ENCODE measurements around the gene BCAS3.

BCAS3 gene

DNA sequence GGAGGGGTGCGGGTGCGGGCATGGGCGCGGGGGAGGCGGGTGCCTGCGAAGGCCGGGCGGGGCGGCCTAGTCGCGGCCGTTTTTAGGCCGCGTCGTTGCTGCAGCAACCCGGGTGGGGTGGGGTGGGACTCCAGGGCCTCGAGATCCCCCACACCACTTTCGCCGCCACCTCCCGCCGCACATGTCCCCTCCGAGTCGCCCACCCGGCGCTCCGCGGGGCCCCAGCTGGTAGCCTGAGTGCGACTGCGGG lies 733.3 kb downstream of the BCAS3 start:
- TF ChIP-seq, protein P1, sequence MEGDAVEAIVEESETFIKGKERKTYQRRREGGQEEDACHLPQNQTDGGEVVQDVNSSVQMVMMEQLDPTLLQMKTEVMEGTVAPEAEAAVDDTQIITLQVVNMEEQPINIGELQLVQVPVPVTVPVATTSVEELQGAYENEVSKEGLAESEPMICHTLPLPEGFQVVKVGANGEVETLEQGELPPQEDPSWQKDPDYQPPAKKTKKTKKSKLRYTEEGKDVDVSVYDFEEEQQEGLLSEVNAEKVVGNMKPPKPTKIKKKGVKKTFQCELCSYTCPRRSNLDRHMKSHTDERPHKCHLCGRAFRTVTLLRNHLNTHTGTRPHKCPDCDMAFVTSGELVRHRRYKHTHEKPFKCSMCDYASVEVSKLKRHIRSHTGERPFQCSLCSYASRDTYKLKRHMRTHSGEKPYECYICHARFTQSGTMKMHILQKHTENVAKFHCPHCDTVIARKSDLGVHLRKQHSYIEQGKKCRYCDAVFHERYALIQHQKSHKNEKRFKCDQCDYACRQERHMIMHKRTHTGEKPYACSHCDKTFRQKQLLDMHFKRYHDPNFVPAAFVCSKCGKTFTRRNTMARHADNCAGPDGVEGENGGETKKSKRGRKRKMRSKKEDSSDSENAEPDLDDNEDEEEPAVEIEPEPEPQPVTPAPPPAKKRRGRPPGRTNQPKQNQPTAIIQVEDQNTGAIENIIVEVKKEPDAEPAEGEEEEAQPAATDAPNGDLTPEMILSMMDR (IDR thresholded peaks at IDR 0.05; ENCODE audit: poor library complexity, severe bottlenecking) = no peak
- Histone ChIP-seq H3K4me3 (ENCODE audit: severe bottlenecking) (peak overlapping the region; percentile 42), H3K27ac (ENCODE audit: poor library complexity, severe bottlenecking) (no peak overlapping the region), H3K27me3 (ENCODE audit: insufficient read depth, poor library complexity, severe bottlenecking) (no peaks in the 10 kb centered on the region), H3K9me3 (ENCODE audit: severe bottlenecking) (no peaks in the 10 kb centered on the region), H3K4me1 (ENCODE audit: insufficient read depth, poor library complexity, severe bottlenecking) (no peaks in the 10 kb centered on the region), H3K36me3 (ENCODE audit: low read depth) (no peaks in the 10 kb centered on the region)
- DNase-seq (ENCODE audit: low spot score) (no peak), ATAC-seq (ENCODE audit: low read depth) (no peak)

DNA sequence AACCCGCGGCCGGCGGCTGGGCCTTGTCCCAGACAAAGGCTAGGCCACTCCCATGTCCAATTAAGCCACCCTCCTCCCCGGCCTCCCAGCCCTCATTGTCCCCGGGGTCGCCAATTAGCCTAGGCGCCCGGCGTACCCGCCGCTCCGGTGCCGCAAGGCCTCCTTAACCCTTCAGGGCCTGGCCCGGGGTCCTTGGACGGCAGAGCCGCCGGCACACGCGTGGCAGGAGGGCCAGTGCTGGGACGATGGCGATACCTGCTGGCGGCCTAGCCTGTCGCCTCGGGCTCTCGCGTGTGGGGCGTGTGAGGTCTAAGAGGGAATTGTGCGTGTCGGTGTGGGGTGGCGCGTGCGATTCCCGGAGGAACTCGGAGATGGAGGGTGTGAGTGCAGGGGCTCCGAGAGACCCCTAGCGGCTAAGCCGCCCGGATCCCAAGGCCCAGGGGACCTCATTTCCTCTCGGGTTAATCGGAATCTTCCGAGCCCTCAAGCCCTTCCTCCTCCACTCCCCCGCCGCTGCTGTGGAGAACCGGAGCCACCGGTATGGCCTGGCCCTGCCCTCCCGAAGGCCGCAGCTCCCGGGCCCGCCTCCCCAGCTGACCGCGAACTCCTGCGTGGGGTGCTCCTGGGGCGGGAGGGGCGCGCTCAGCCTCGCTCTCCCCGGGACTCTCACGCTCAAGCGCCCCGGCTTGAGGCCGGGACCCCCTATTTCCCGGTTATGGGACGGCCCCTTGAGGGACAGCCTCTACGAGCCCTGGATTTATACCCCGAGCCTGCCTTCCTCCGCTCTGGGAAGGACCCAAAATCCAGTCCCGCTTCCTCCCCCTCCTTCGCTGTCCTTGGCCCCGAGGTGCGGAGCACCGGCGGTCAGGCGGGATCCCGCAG lies 733.9 kb downstream of the BCAS3 start:
- H3K27me3 ChIP-seq (ENCODE audit: insufficient read depth, poor library complexity, severe bottlenecking) = no peaks in the 10 kb centered on the region
- H3K36me3 ChIP-seq (ENCODE audit: low read depth) = no peaks in the 10 kb centered on the region
- H3K4me1 ChIP-seq (ENCODE audit: insufficient read depth, poor library complexity, severe bottlenecking) = no peaks in the 10 kb centered on the region
- H3K4me3 ChIP-seq (ENCODE audit: severe bottlenecking) = peak overlapping the region; percentile 42
- peak overlapping the region; percentile 49 for H3K27ac ChIP-seq (ENCODE audit: poor library complexity, severe bottlenecking)
- DNase-seq (ENCODE audit: low spot score) = peak; percentile 73
- TF ChIP-seq, protein P1 (IDR thresholded peaks at IDR 0.05; ENCODE audit: poor library complexity, severe bottlenecking) = no peak
- ATAC-seq (ENCODE audit: low read depth) = peak; percentile 53
- H3K9me3 ChIP-seq (ENCODE audit: severe bottlenecking) = no peaks in the 10 kb centered on the region

DNA sequence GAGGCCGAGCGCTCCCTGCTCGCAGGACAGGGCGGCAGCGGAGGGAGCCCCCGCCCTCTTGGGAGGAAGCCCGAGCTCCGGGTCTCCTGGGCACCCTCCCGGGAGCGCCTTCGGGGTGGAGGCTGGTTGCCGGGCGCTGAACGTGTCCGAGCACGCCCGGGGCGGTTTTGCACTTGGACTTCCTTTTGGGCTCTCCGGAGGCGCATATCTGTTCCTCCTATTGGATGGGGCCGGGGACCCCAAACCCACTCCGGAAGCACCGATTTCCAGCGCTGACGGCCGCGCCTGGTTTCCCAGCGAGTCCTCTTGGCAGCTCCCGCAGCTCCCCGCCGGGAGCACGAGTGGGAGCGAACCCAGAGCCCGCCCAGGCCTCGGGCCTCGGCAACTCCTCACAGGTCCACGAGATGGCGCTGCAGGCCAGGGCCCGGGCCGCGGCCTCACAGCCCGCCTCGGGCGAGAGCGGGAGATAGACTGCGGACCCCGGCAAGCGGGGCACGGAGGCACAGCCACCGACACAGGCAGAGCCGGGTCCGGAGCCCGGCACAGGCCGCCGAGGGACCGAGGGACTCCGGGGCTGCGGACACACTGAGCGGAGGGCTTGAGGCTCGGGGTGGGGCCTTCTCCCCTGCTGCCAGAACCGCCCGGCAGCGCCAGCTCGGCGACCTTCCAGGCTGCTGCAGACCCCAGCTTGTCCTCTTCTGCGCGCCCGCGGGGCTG lies 734.6 kb downstream of the BCAS3 start:
- H3K27ac ChIP-seq (ENCODE audit: poor library complexity, severe bottlenecking) = peak overlapping the region; percentile 49
- TF ChIP-seq, protein P1 (IDR thresholded peaks at IDR 0.05; ENCODE audit: poor library complexity, severe bottlenecking) = peak; percentile 97
- ATAC-seq (ENCODE audit: low read depth) (peak; percentile 56), DNase-seq (ENCODE audit: low spot score) (peak; percentile 91)
- H3K36me3 ChIP-seq (ENCODE audit: low read depth) = no peaks in the 10 kb centered on the region
- H3K4me3 ChIP-seq (ENCODE audit: severe bottlenecking) = peak overlapping the region; percentile 42
- H3K4me1 ChIP-seq (ENCODE audit: insufficient read depth, poor library complexity, severe bottlenecking) = no peaks in the 10 kb centered on the region
- no peaks in the 10 kb centered on the region for H3K27me3 ChIP-seq (ENCODE audit: insufficient read depth, poor library complexity, severe bottlenecking)
- H3K9me3 ChIP-seq (ENCODE audit: severe bottlenecking) = no peaks in the 10 kb centered on the region

DNA sequence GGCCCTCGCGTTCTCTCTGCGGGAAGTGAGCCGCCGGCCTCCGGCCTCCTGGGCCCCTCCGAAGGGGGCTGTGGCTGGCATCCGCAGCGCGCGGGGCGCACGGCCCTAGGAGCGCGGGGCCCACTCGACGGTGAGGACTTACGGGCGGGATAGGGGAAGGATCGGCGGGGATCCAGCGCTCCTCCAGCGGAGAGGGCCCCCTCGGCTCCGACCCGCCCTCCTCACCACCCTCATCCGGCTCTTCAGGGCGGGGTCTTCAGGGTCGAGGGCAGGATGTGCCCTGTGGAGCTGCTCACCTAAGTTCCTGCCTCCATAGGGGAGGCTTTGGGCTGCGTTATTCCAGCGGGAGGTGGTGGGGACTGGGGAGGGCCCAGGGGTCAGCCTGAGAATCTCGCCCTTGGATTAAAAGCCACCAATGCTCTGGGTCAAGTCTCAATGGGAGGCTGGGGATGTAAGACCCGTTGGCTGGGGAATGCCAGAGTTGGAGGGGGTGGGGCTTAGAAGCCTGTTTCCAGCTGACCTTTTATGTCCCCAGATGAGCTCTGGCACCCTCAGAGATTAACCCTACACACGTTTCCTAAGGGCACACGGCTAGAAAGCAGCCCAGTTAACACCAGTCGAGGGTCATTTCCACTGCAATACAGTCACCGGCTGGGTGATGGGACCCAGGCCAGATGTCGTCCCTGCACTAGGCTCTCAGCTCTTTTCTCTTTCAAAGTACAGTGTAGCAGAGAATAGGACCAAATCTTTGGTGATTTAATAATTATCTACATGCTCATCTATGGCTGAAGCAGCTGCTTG lies 735.4 kb downstream of the BCAS3 start:
- TF ChIP-seq, protein P1 (IDR thresholded peaks at IDR 0.05; ENCODE audit: poor library complexity, severe bottlenecking) = no peak
- Histone ChIP-seq H3K36me3 (ENCODE audit: low read depth) (no peaks in the 10 kb centered on the region), H3K9me3 (ENCODE audit: severe bottlenecking) (no peaks in the 10 kb centered on the region), H3K27me3 (ENCODE audit: insufficient read depth, poor library complexity, severe bottlenecking) (no peaks in the 10 kb centered on the region), H3K27ac (ENCODE audit: poor library complexity, severe bottlenecking) (peak overlapping the region; percentile 49), H3K4me1 (ENCODE audit: insufficient read depth, poor library complexity, severe bottlenecking) (no peaks in the 10 kb centered on the region), H3K4me3 (ENCODE audit: severe bottlenecking) (peak overlapping the region; percentile 42)
- ATAC-seq (ENCODE audit: low read depth) = no peak
- DNase-seq (ENCODE audit: low spot score) = peak; percentile 38

Data from RWPE2 (cell line).